ENCODE results near the gene POLG.
"Not testable (repeated sequence)": the region's sequence is repeated elsewhere in the genome, so short reads cannot be mapped to it uniquely, and the experiment has no call there.

GRCh38 chr15:89277281-89277680 is 57.3 kb downstream of the POLG start:
- TF ChIP-seq, protein P1, sequence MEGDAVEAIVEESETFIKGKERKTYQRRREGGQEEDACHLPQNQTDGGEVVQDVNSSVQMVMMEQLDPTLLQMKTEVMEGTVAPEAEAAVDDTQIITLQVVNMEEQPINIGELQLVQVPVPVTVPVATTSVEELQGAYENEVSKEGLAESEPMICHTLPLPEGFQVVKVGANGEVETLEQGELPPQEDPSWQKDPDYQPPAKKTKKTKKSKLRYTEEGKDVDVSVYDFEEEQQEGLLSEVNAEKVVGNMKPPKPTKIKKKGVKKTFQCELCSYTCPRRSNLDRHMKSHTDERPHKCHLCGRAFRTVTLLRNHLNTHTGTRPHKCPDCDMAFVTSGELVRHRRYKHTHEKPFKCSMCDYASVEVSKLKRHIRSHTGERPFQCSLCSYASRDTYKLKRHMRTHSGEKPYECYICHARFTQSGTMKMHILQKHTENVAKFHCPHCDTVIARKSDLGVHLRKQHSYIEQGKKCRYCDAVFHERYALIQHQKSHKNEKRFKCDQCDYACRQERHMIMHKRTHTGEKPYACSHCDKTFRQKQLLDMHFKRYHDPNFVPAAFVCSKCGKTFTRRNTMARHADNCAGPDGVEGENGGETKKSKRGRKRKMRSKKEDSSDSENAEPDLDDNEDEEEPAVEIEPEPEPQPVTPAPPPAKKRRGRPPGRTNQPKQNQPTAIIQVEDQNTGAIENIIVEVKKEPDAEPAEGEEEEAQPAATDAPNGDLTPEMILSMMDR (conservative IDR thresholded peaks at IDR 0.05 in 1 of 2, IDR thresholded peaks at IDR 0.05 in 1 of 2; ENCODE audit: extremely low read depth in 1 of 2, insufficient read depth in 1 of 2, low read depth in 1 of 2, low read length in 2 of 2) = not testable (repeated sequence)
- not testable (repeated sequence) for TF ChIP-seq EZH2 (IDR thresholded peaks at IDR 0.05; ENCODE audit: borderline replicate concordance, low read length)

Data from mammary epithelial cell (primary cell).